ENCODE data around the gene EIF5B.

EIF5B gene

DNA sequence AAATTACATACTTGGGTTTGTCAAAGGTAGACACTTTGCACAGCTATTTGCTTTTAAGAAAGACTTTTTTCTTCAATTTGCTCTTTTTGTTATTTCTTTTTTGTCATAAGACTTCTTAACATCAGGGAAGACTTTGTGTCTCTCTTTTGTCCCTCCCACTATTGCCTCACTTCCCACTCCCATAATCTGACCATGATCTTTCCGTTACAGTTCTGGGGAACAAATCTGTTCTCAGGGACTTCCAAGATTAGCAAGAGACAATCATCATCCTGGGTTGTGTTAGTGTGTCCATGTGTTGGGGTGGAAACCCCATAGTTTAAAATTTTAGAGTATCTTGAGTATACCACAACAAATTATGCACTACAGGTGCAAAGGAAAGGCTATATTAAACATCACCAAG lies 77.4 kb downstream of the EIF5B start:
- no peak for DNase-seq (ENCODE audit: low read depth)

DNA sequence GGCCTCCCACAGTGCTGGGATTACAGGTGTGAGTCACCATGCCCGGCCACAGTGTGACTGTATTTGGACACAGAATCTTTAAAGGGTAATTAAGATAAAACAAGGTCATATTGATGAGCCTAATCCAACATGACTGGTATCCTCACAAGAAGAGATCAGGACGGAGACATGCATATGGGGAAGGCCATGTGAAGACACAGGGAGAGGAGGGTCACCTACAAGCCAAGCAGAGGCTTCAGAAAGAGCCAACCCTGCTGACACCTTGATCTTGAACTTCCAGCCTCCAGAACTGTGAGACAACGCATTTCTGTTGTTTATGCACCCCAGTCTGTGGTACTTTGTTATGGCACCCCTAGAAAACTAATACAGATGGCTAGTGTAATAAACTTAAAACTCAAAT lies 80.2 kb downstream of the EIF5B start:
- DNase-seq (ENCODE audit: low read depth): no peak

DNA sequence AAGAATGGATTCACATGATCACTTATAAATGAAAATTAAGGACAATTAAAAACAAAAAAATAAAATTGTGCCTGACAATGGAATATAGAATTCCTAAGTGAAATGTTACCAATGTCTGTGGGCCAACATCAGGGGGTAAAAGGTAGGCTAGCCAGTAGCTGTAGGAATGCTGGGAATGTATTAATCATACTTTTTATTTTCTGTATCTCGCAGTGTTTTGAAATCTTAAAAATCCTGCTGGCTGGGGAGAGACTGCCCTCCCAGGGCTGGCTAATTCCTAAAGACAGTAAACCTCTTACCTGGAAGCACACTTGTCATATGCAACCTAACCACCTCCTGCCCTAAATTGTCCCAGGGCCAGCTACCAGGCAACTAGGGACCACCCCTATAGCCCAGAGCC lies 82.8 kb downstream of the EIF5B start:
- DNase-seq (ENCODE audit: low read depth): no peak

DNA sequence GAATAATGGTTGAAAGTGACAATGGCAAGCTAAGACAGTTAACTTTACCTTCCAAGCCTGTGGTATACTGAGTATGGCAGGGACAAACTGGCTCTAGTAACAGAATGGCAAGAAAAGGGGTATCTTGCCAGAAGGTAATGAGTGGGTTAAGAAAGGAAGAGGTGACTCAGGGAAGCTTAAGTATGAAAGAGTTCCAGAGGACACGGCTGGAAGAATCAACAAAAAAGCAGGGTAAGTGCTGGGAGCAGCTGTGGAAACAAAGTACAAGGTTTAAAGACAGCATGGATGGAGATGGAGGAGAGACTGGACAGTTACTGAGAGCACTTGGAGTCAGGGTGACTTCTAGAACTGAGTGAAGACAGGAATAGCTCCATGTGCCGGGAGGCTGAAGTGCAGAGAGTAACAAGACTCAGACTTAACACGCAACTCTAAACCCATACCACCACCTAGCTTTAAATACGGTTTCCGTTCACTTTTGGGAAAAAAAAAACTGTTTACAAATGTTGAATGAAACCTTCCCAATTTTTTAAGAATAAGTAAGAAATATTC lies 83.6 kb downstream of the EIF5B start:
- DNase-seq (ENCODE audit: low read depth): no peak

DNA sequence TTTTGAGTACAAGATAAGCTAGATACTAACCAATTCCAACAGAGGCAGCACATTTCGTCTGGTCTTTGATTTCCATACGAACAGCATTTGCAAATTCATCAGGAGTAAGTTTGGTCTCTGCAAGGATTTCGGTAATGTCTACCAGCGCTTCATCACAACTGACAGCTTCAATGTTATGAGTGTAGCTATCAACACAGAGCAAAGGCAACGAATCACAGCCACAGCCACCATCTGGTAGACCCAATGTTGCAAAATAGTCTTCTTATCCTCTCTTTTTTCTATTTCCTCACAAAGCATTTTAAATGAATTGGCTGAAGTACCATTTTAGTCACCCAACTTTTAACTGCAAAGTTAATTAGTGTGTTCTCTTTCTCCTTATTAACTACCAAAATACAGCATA lies 84.3 kb downstream of the EIF5B start:
- no peak for DNase-seq (ENCODE audit: low read depth)

DNA sequence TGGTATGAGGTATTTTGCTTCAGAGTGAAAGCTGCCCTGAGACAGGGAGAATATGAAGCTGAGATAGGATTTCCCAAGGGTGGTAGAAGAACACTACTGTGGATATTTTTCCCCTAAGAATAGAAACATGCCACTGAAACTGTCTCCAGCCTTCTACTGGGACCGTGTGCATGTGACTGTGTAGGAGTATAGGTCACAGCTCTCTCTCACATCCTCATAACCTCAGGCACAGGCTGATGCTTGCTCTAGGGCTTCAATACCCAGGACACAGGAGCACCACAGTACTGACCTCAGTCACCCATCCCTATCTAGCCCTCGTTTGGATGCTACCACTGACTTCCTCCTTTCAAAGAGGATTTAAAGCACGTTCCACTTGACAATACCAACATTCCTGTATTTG lies 85.4 kb downstream of the EIF5B start:
- DNase-seq (ENCODE audit: low read depth): no peak

DNA sequence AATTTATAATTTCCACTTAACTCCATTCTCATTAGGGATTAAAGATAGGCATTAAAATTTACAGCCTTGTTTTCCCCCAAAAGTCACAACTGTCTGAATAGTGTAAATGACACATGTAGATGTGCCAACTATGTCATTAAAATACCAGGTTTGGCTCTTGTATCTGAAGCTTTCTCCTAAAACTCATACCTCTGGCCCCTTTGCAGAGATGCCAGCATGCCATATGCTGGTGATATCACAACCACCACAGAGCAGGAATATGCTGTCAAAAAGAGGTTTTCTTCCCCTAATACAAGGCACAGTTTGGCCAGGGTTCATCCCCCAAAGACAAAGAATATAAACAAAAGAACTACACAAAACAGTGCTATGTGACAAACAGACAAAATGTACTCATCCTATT lies 87.2 kb downstream of the EIF5B start:
- no peak for DNase-seq (ENCODE audit: low read depth)

DNA sequence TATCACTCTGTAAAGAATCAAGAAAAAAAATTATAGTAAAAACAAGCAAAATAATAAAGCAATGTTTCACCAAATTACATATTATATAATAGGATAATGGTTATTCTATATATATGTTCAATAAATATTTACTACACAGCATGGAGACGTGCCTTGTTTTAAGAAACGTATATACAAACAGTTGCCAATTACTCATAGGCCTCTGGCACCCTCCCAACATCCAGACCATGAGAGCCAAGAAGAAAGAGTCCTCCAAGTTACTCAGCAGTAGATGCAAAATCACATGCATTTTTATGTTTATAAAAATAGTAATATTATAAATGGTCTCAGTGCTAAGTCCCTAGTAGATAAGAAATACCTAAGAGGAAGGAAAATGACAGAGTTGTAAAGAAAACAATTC lies 87.8 kb downstream of the EIF5B start:
- DNase-seq (ENCODE audit: low read depth): peak; percentile 39

DNA sequence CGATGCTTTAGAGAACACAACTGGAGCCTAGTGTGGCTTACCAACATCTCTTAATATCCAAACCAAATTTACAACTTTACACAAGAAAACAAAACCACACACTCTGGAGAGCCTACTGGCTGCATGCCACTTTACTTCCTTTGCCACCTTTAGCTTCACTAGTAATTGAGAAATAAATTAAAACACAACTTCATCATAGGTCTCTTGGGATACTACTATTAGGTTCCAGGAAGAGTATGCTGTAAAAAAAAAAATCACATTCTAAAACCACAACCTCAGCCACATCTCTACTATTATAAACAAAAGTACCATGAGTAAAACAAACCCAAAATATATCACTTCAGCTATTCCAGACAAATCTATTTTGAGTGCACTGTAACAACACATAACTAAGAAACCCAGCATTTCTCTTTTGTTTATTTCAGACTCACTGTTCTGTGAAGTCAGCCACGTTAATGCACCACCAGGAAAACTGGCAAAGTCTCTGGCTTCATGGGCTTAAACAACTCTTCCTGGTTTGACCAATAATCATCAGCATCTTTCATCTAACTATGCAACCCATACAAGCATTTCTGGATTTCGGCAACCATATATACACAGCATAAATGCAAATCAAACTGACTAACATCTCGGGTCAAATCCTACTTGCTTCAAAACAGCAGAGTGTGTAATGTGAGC lies 93.6 kb downstream of the EIF5B start:
- peak; percentile 24 for DNase-seq (ENCODE audit: low read depth)

DNA sequence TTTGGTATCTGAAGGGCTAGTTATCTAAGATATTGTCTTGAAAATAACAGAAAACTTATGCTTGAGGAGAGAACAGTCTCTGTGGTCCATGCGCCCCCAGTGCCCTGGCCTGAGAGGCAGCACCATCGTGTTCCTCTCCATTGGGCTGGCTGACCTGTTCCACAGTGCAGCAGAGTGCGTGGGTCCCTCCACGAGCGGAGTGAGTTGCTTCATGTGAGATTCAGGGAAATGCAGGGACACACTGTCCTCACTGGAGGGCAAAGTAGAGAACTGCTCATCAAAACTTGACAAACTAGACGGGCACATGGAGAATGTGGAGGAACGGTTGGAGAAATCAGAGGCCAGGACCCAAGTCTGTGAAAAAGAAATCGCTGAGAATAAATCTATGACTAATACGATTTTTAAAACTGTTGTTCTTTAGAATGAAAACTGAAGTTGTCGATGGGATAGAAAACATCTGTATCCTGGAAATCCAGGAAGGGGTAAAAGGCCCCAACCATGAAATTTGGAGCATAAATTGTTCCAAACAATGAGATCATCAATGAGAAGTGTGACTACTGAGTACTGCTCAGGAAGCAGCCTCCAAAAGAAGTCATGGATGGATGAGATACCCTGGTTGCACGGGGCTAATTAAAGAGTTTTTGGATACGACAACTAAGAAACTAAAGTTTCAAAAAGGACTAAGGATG lies 94.5 kb downstream of the EIF5B start:
- DNase-seq (ENCODE audit: low read depth): no peak

DNA sequence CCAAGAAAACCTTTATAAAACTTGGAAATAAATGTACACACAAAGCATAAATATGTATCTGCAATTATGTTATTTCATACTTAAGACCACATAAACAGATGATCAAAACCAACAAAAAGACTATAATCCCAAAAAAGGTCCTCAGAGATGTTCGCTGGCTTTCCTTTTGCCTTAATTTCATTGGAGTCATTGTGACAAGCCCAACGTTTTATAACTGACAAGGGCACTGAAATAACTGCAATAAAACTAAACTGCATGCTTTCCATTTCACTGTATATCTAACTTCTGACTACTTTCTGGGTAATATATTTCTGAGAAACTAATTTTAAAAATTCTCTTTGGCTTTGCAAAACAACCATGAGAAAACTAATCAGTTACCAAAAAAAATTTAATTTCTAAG lies 96.2 kb downstream of the EIF5B start:
- no peak for DNase-seq (ENCODE audit: low read depth)

DNA sequence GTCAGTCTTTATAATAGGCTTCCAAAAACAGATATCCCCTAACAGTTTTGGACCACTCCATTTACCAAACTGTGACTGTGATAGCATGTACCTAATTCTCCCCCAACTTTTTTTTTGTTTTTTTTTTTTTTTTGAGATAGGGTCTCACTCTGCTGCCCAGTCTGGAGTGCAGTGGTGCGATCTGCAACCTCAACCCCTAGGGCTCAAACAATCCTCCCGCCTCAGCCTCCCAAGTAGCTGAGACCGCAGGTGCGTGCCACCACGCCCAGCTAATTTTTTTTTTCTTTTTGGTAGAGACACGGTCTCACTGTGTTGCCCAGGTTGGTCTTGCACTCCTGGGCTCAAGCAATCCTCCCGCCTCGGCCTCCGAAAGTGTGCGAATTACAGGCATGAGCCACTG lies 99.7 kb downstream of the EIF5B start:
- DNase-seq (ENCODE audit: low read depth): no peak

DNA sequence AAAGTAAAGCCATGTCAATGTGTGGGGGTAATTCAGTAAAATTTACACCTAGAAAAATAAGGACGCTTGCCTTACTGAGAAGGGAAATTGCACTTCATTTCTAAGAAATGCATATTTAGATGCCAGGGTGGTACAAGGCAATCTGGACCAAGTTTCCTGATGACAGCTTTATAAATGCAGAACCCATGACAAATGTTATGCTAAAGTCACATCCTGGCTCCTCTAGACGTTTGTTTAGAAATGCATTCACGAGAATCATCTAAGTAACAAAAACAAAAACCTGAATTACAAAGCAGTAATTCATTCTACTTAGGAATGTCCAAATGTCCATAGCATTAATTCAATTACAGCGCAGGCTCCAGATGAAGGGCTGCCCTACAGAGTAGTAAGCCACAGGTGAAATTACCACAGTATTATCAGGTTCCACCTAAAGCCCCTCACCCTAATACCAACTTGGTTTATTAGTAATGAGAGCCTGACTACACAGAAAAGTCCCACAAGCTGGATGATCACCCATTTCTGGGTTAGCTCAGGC lies 102.8 kb downstream of the EIF5B start:
- no peak for DNase-seq (ENCODE audit: low read depth)

DNA sequence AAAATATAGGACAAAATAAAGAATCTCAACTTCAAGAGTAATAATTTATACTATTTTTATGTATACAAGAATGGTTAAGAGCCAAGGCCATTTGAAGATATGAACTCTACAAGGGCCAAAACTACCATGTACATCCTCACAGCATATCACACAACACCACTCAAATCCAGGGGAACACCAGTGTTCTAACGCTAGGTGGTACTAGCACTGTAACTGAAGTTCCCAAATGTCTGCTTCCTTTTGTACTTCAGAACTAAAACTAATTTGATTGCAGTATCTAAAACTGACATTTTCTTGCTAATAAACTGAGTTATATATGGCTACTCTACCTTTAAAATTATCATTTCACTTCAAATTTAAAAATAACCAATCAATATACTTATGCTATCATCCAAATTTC lies 105.6 kb downstream of the EIF5B start:
- DNase-seq (ENCODE audit: low read depth): no peak

DNA sequence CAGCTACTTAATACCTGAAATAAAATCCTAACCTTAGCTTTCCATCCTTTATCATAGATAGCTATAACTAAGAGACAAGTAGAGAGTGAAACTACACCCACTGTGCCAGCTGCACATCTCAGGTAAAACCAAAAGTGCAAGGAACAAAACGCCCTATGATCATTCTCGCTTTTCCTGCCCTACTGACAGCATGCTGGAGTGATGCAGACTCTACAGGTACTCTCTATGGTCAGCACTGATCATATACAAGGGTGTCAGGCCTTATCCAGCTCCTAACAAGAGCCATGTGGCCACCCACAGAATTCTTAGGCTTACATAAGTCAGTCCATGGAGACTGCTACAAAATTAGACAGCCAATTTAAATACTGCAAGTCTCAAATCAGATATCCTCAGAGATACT lies 107.0 kb downstream of the EIF5B start:
- DNase-seq (ENCODE audit: low read depth): no peak

DNA sequence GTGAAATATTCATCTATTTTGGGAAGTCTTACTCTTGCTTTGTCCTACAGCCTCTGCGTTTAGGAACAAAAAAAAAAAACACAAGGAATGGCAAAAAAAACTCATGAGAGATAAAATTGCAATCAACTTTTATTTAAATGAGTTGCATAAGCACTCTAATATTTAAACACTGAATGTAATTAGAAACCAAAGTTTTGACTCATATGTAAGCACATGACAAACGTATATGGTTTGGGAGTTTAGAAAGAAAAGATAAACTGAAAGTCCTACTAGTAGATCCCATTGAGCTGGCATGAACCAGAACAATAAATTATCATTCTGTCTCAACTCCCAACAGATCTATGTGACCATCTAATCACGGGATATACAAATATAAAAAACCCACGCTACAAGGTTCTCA lies 107.9 kb downstream of the EIF5B start:
- no peak for DNase-seq (ENCODE audit: low read depth)

DNA sequence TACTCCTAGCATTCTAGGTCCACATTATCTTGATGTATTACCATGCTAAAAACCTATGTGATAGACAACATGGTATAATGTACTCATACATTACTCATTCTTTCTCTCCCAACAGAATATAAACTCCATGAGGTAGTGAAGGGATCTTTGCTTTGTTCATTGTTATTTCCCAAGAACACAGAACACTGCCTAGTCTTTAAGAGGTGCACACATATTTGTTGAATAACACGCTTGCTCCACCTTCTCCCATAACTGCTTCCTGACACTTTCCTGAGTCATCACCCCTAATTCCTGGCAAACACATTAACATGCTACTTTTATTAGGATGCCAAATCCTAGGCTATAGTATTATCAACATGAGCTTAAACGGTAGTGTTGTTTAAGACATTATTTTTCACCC lies 111.4 kb downstream of the EIF5B start:
- DNase-seq (ENCODE audit: low read depth): no peak

DNA sequence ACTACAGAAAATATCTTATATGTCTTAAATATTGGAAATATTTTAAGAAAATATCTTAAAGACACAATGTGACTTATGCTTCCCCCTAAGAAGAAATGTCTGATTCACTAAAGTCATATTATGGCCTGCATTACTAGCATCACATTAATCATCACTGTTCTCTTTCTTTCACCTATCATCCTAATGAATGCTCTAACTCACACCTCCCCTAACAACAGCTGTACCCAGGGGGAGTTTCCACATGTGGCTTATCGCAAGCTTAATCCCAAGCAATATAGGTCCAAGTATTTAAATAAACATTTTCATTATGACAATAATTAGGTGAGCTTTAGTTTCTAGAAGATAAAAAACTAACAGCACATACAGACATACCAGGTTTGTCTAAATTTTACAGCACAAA lies 113.0 kb downstream of the EIF5B start:
- no peak for DNase-seq (ENCODE audit: low read depth)

Data from stromal cell of bone marrow (primary cell).